GM18502 (cell line): ENCODE measurements around the gene WRNIP1.
"Not testable (repeated sequence)": the region's sequence is repeated elsewhere in the genome, so short reads cannot be mapped to it uniquely, and the experiment has no call there.

ENCODE experiments used
- ATAC-seq: cut with Tn5 transposase; IDR thresholded peaks from one replicate; pipeline ENCODE4 v1.9.1; 2021; ENCODE audit warnings: mild to moderate bottlenecking; ENCODE audit not compliant: unreplicated experiment, poor library complexity

WRNIP1 gene

GRCh38 chr6:2758980-2759379 is 6.2 kb upstream of the WRNIP1 start:
- ATAC-seq = no peak

GRCh38 chr6:2760882-2761842 is 4.0 kb upstream of the WRNIP1 start:
- ATAC-seq = no peak

- not testable (repeated sequence) for ATAC-seq
These were observed 2.3 kb upstream of the WRNIP1 start for GRCh38 chr6:2762868-2763267.

DNA sequence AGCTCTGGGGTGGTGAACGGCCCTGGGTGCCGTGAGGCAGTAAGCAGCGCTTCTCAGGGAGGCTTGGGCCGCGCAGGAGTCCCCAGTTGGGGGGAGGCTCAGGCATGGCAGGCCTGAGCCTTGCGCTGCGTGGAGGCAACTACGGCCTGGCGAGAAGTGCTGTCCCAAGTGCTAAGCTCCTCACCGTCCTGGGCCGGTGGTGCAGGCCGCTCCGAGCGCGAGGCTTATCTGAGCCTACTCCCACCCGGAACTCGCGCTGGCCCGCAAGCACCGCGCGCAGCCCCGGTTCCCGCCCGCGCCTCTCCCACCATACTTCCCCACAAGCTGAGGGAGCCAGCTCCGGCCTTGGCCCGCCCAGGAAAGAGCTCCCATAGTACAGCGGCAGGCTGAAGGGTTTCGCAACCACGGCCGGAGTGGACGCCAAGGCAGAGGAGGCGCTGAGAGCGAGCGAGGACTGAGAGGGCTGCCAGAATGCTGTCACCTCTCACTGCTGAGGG is 1.8 kb upstream of the WRNIP1 start:
- ATAC-seq = no peak

DNA sequence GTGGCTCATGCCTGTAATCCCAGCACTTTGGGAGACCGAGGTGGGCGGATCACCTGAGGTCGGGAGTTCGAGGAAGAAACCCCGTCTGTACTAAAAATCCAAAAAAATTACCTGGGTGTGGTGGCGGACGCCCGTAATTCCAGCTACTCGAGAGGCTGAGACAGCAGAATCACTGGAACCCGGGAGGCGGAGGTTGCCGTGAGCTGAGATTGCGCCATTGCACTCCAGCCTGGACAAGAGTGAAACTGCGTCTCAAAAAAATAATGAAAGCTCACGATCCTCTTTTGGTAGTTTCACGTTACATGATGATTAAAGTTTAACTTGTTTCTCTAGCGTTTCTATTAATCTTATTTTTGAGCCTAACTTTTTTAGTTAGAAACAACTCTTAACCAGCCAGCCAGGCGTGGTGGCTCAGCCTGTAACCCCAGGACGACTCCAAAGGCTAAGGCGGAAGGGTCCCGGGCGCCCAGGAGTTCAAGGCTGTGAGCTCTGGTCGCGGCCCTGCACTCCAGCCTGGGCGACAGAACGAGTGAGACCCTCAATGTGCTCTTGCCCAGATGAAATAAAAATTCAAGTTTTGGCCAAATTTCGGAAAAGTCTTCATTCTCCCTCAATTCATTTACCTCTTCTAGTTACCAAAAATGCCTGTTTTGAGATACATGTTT is 1.2 kb upstream of the WRNIP1 start:
- no peak for ATAC-seq

DNA sequence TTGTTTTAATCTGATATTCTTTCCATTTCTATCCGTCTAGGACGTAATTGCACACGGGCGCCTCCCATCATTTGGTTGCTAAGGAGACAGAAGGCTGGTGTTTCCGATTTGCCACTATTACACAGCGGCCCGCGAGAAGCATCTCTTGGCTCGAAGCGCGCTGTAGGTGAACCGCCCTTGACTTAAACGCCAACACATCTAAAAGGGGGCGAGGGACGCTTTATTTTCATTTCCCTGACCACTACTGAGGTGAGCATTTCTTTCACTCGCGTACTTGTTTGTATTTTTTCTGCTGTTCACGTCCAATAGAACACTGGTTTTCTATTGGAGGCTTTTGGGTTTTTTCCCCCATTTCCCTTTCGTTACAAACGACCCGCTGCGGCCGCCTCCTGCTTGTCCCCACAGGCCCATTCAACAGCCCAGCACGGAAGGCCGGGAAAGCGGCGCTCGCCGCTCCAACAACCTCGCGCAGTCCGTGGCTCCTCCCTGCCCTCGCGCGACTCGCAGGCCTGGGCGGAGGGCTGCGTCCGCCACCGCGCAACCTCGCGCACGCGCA is 505 bp upstream of the WRNIP1 start:
- peak; percentile 61 for ATAC-seq

DNA sequence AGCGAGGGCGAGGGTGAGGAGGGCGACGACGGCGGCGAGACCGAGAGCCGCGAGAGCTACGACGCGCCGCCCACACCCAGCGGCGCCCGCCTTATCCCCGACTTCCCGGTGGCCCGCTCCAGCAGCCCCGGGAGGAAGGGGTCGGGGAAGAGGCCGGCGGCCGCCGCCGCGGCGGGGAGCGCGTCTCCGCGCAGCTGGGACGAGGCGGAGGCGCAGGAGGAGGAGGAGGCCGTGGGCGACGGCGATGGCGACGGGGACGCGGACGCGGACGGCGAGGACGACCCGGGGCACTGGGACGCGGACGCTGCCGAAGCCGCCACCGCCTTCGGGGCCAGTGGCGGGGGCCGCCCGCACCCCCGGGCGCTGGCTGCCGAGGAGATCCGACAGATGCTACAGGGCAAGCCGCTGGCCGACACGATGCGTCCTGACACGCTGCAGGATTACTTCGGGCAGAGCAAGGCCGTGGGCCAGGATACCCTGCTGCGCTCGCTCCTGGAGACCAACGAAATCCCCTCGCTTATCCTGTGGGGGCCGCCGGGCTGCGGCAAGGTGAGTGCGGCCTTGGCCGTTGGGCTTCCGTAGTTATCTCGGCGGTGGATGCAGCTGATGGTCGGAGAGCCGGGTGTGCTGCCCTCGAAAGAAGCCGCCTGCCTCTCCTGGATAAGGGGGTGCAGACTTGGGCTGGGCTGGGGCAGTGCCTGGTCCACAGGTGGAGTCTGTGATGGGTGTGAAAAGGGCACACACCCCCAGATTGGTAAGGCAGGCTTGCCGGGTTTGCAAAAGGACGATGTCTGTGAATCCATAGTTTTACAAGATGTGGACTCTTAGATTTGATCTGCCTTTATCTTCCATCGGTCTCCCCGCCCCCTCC is 938 bp downstream of the WRNIP1 start:
- peak; percentile 4 for ATAC-seq

GRCh38 chr6:2766767-2767656 is 1.8 kb downstream of the WRNIP1 start:
- ATAC-seq = no peak

GRCh38 chr6:2767657-2768524 is 2.7 kb downstream of the WRNIP1 start:
- ATAC-seq = no peak

GRCh38 chr6:2768696-2769095 is 3.5 kb downstream of the WRNIP1 start:
- ATAC-seq = no peak

DNA sequence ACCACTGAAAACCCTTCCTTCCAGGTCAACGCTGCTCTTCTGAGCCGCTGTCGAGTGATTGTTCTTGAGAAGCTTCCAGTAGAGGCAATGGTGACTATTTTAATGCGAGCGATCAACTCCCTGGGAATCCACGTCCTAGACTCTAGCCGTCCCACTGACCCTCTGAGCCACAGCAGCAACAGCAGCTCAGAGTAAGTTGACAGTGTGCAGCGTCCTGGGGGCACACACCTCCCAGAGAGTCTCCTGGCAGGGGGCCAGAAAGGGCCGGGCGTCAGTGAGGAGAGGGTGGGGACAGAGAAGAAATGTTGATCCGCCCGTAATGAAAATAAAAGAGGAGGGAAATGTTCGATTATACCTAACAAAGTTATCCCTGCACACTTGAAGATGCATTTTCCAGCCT is 5.0 kb downstream of the WRNIP1 start:
- no peak for ATAC-seq

- no peak for ATAC-seq
These were observed 5.9 kb downstream of the WRNIP1 start for GRCh38 chr6:2771079-2771478.

GRCh38 chr6:2772840-2773239 is 7.6 kb downstream of the WRNIP1 start:
- no peak for ATAC-seq

- ATAC-seq = no peak
These were observed 8.3 kb downstream of the WRNIP1 start for GRCh38 chr6:2773449-2773848.

DNA sequence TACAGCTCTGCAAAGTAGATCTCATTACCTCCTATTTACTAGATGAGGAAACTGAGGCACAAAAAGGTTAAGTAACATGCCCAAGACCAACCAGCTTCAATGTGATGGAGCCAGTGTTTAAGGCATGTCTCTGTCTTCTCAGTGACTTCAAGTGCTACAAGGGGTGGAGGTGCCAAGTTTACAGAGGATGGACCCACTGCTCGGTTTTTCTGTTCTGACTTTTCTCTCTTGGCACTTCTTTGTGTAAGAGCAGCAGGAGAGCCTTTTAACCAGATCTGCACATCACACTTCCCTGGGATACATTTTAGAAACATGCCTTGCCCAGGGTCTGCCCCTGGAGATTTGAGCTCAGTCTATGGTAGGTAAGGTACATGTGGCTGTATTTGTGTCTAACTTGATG is 9.8 kb downstream of the WRNIP1 start:
- ATAC-seq = no peak

DNA sequence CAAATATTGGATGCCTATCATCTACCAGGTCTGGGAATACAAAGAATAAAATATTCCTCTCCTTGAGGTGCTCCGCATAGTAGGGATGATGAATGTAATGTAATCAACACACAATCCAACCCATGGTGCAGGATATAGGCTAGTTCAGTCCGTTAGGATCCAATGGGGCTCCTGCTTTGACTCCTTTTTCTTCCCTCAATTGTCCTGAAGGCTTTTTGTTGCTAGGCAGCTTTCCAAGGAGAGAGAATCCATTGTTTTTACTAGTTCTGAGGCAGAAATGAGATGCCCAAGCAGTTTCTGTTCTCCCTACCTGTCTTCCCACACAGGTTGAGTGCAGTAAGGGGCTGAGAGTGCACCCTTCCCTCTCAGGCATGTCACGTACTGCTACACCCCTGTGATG is 12.1 kb downstream of the WRNIP1 start:
- no peak for ATAC-seq

DNA sequence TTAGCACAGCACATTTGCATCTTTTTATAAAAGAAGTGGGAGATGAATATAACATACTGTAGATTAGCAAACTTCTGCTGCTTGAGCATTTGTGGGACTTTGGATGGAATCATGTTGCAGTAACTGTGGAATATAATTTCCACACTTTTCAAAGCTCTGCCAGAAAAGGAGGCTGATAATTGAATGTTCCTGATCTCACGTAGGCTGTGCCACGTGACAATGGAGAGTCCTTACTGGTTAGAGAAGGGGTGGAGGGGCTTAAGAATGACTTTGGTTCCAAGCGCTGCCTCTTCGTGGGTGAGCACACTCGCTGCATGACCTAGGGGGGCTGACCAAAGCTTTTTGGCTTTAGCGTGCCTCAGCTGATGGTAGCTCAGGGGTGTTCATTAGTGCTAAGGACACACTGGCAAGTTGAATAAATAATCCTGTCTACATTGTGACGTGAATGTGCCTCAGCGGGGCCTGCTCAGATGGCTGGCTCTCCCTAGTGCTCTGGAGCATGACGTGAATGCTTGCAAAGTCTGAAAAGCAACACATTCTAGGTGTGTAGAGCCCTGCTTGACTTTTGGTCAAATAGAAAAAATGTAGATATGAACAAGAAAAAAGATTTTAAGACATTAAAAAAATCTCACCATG is 15.0 kb downstream of the WRNIP1 start:
- no peak for ATAC-seq
